ENCODE measurements around the gene SCN8A.
"Not testable (repeated sequence)": the region's sequence is repeated elsewhere in the genome, so short reads cannot be mapped to it uniquely, and the experiment has no call there.

Gene SCN8A

GRCh38 chr12:51593021-51593420 lies 2.0 kb downstream of the SCN8A start:
- Histone ChIP-seq H3K36me3 (replicated peaks) (no peaks in the 10 kb centered on the region), H3K4me3 (ENCODE audit: low read depth, low read length) (no peak overlapping the region), H3K27me3 (replicated peaks) (peaks cover 17% of the 10 kb centered on the region), H3K27ac (no peak overlapping the region)
- in situ Hi-C loops (cut with HindIII; ENCODE audit: low pct_ligation_motif_present, low sequenced_read_pairs): no loop called here
- no peak for DNase-seq
- TF ChIP-seq, protein P1, sequence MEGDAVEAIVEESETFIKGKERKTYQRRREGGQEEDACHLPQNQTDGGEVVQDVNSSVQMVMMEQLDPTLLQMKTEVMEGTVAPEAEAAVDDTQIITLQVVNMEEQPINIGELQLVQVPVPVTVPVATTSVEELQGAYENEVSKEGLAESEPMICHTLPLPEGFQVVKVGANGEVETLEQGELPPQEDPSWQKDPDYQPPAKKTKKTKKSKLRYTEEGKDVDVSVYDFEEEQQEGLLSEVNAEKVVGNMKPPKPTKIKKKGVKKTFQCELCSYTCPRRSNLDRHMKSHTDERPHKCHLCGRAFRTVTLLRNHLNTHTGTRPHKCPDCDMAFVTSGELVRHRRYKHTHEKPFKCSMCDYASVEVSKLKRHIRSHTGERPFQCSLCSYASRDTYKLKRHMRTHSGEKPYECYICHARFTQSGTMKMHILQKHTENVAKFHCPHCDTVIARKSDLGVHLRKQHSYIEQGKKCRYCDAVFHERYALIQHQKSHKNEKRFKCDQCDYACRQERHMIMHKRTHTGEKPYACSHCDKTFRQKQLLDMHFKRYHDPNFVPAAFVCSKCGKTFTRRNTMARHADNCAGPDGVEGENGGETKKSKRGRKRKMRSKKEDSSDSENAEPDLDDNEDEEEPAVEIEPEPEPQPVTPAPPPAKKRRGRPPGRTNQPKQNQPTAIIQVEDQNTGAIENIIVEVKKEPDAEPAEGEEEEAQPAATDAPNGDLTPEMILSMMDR (IDR thresholded peaks at IDR 0.05; ENCODE audit: low read depth, low read length, missing control alignments): no peak

DNA sequence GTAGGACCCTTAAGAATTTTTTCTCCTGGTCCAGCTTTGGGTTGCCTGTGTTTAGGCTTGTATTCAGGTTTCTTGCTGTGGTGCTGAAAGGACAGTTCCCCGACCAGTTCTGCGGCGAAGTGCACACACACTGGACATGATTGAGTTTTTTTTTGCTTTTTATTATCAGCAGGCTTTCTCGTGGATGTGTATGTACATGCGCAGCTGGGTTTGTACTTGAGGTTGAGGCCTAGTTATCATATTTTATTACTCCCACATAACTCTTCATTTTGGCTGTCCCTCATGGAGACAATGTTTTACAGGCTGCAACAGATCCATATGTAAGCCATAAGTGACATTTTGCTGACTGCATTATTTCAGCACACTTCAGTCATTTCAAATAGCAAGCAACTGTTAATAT lies 2.5 kb downstream of the SCN8A start:
- peaks cover 17% of the 10 kb centered on the region for H3K27me3 ChIP-seq (replicated peaks)
- in situ Hi-C loops (cut with HindIII; ENCODE audit: low pct_ligation_motif_present, low sequenced_read_pairs): no loop called here
- H3K4me3 ChIP-seq (ENCODE audit: low read depth, low read length): no peak overlapping the region
- DNase-seq: peak; percentile 64
- TF ChIP-seq, protein P1 (IDR thresholded peaks at IDR 0.05; ENCODE audit: low read depth, low read length, missing control alignments): no peak
- H3K36me3 ChIP-seq (replicated peaks): no peaks in the 10 kb centered on the region
- no peak overlapping the region for H3K27ac ChIP-seq

DNA sequence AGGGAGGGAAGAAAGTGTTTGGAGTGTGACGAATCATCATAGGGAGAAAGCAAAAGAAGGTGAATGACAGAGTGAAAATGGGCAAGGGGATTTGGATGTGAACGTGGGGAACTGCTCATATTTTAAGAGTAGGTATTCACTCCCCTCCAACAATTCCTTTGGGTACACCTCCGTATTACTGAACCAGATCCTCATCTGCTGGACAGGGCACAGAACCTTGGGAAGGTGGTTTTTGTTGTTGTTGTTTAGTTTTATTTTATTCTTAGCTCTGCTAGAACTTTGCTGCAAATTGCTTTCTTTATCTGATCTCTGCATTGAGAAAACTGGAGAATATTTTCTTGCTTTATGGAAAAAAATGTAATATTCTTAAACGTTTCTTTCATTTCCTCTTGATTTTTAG lies 7.1 kb downstream of the SCN8A start:
- TF ChIP-seq, protein P1 (IDR thresholded peaks at IDR 0.05; ENCODE audit: low read depth, low read length, missing control alignments): no peak
- Histone ChIP-seq H3K36me3 (replicated peaks) (no peaks in the 10 kb centered on the region), H3K27me3 (replicated peaks) (no peaks in the 10 kb centered on the region), H3K4me3 (ENCODE audit: low read depth, low read length) (no peak overlapping the region), H3K27ac (no peak overlapping the region)
- in situ Hi-C loops (cut with HindIII; ENCODE audit: low pct_ligation_motif_present, low sequenced_read_pairs): no loop called here
- DNase-seq: no peak

- Histone ChIP-seq H3K36me3 (replicated peaks) (no peaks in the 10 kb centered on the region), H3K27me3 (replicated peaks) (no peaks in the 10 kb centered on the region), H3K4me3 (ENCODE audit: low read depth, low read length) (no peak overlapping the region), H3K27ac (no peak overlapping the region)
- TF ChIP-seq, protein P1 (IDR thresholded peaks at IDR 0.05; ENCODE audit: low read depth, low read length, missing control alignments): no peak
- DNase-seq: no peak
- in situ Hi-C loops (cut with HindIII; ENCODE audit: low pct_ligation_motif_present, low sequenced_read_pairs): no loop called here
Observed at GRCh38 chr12:51600721-51601120, 9.7 kb downstream of the SCN8A start.

GRCh38 chr12:51601241-51601640 lies 10.2 kb downstream of the SCN8A start:
- no peaks in the 10 kb centered on the region for H3K27me3 ChIP-seq (replicated peaks)
- DNase-seq: no peak
- no peak overlapping the region for H3K4me3 ChIP-seq (ENCODE audit: low read depth, low read length)
- H3K36me3 ChIP-seq (replicated peaks): no peaks in the 10 kb centered on the region
- TF ChIP-seq, protein P1 (IDR thresholded peaks at IDR 0.05; ENCODE audit: low read depth, low read length, missing control alignments): no peak
- in situ Hi-C loops (cut with HindIII; ENCODE audit: low pct_ligation_motif_present, low sequenced_read_pairs): no loop called here
- no peak overlapping the region for H3K27ac ChIP-seq

DNA sequence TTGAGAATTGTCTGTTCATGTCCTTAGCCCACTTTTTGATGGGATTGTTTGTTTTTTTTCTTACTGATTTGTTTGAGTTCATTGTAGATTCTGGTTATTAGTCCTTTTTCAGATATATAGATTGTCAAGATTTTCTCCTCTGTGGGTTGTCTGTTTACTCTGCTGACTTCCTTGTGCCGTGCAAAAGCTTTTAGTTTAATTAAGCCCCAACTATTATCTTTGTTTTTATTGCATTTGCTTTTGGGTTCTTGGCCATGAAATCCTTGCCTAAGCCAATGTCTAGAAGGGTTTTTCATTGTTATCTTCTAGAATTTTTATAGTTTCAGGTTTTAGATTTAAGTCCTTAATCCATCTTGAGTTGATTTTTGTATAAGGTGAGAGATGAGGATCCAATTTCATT lies 14.9 kb downstream of the SCN8A start:
- H3K27ac ChIP-seq; H3K36me3 ChIP-seq (replicated peaks); in situ Hi-C loops (cut with HindIII; ENCODE audit: low pct_ligation_motif_present, low sequenced_read_pairs); DNase-seq; H3K27me3 ChIP-seq (replicated peaks); H3K4me3 ChIP-seq (ENCODE audit: low read depth, low read length): not testable (repeated sequence)

DNA sequence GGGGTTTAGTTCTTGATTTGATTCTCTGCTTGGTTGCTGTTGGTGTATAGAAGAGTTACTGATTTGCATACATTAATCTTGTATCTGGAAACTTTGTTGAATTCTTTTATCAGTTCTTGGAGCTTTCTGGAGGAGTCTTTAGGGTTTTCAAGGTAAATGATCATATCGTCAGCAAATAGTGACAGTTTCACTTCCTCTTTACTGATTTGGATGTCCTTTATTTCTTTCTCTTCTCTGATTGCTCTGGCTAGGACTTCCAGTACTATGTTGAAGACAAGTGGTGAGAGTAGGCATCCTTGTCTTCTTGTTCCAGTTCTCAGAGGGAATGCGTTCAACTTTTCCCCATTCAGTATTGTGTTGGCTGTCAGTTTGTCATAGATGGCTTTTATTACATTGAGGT lies 16.2 kb downstream of the SCN8A start:
- DNase-seq; H3K4me3 ChIP-seq (ENCODE audit: low read depth, low read length); in situ Hi-C loops (cut with HindIII; ENCODE audit: low pct_ligation_motif_present, low sequenced_read_pairs); H3K27ac ChIP-seq; H3K36me3 ChIP-seq (replicated peaks); H3K27me3 ChIP-seq (replicated peaks): not testable (repeated sequence)

Data from brain microvascular endothelial cell (primary cell).